ENCODE data around the gene ZNRF3.

ZNRF3 gene

DNA sequence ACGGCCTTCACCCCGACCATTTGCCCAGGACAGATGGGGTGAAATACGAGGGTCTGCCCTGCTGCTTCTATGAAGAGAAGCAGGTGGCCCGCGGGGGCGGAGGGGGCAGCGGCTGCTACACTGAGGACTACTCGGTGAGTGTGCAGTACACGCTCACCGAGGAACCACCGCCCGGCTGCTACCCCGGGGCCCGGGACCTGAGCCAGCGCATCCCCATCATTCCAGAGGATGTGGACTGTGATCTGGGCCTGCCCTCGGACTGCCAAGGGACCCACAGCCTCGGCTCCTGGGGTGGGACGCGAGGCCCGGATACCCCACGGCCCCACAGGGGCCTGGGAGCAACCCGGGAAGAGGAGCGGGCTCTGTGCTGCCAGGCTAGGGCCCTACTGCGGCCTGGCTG, 167.1 kb downstream of the ZNRF3 start:
- TF ChIP-seq FOXM1 (IDR thresholded peaks at IDR 0.05; ENCODE audit: borderline replicate concordance, low read depth) (no peak), TAF1 (IDR thresholded peaks at IDR 0.05; ENCODE audit: low read depth) (no peak), NFIC (IDR thresholded peaks at IDR 0.05) (no peak), CREB1 (IDR thresholded peaks at IDR 0.05; ENCODE audit: low read depth) (no peak), TCF12 (IDR thresholded peaks at IDR 0.05; ENCODE audit: low read depth) (no peak), RAD21 (IDR thresholded peaks at IDR 0.05; ENCODE audit: low read depth) (no peak), MAX (IDR thresholded peaks at IDR 0.05) (no peak), ZBTB7A (IDR thresholded peaks at IDR 0.05; ENCODE audit: low read depth) (no peak)

- TF ChIP-seq RAD21 (IDR thresholded peaks at IDR 0.05; ENCODE audit: low read depth) (no peak), MAX (IDR thresholded peaks at IDR 0.05) (no peak), CEBPB (IDR thresholded peaks at IDR 0.05) (no peak), TAF1 (IDR thresholded peaks at IDR 0.05; ENCODE audit: low read depth) (no peak), EP300 (IDR thresholded peaks at IDR 0.05; ENCODE audit: borderline replicate concordance) (no peak), YY1 (IDR thresholded peaks at IDR 0.05; ENCODE audit: low read depth) (no peak), CREB1 (IDR thresholded peaks at IDR 0.05; ENCODE audit: low read depth) (no peak)
- TF ChIP-seq, protein P1, sequence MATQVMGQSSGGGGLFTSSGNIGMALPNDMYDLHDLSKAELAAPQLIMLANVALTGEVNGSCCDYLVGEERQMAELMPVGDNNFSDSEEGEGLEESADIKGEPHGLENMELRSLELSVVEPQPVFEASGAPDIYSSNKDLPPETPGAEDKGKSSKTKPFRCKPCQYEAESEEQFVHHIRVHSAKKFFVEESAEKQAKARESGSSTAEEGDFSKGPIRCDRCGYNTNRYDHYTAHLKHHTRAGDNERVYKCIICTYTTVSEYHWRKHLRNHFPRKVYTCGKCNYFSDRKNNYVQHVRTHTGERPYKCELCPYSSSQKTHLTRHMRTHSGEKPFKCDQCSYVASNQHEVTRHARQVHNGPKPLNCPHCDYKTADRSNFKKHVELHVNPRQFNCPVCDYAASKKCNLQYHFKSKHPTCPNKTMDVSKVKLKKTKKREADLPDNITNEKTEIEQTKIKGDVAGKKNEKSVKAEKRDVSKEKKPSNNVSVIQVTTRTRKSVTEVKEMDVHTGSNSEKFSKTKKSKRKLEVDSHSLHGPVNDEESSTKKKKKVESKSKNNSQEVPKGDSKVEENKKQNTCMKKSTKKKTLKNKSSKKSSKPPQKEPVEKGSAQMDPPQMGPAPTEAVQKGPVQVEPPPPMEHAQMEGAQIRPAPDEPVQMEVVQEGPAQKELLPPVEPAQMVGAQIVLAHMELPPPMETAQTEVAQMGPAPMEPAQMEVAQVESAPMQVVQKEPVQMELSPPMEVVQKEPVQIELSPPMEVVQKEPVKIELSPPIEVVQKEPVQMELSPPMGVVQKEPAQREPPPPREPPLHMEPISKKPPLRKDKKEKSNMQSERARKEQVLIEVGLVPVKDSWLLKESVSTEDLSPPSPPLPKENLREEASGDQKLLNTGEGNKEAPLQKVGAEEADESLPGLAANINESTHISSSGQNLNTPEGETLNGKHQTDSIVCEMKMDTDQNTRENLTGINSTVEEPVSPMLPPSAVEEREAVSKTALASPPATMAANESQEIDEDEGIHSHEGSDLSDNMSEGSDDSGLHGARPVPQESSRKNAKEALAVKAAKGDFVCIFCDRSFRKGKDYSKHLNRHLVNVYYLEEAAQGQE (IDR thresholded peaks at IDR 0.05; ENCODE audit: low read depth) = no peak
Observed at GRCh38 chr22:29053048-29053702, 169.8 kb downstream of the ZNRF3 start.

DNA sequence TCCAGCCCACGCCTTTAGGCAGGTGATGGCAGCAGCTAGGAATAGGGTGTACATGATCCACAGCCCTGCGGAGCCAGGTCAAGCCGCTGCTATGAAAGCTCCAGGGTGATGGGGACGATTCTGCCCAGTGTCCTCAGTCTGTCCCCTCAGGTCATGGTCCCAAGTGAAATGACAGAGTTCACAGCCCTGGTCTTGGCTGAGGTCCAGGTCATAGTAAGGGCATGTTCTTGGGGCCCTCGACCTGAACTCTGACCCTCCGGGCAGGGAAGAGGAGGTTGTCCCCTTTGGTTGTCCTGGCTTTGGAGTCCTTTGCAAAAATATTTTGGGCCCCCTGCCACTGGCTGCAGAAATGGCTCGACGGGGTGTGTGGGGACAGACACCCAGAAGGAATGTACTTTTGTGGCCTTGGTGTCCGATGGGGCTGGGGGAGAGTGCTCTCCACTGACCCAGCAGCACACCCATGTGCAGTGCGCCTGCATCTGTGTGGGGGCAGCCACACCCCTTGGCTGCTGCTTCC, 170.9 kb downstream of the ZNRF3 start:
- TF ChIP-seq TCF12 (IDR thresholded peaks at IDR 0.05; ENCODE audit: low read depth) (no peak), ZBTB7A (IDR thresholded peaks at IDR 0.05; ENCODE audit: low read depth) (no peak), TAF1 (IDR thresholded peaks at IDR 0.05; ENCODE audit: low read depth) (no peak), CREB1 (IDR thresholded peaks at IDR 0.05; ENCODE audit: low read depth) (no peak), MAX (IDR thresholded peaks at IDR 0.05) (no peak), YY1 (IDR thresholded peaks at IDR 0.05; ENCODE audit: low read depth) (no peak), EGR1 (IDR thresholded peaks at IDR 0.05) (no peak), RAD21 (IDR thresholded peaks at IDR 0.05; ENCODE audit: low read depth) (no peak), TEAD4 (IDR thresholded peaks at IDR 0.05) (no peak), NFIC (IDR thresholded peaks at IDR 0.05) (no peak), EP300 (IDR thresholded peaks at IDR 0.05; ENCODE audit: borderline replicate concordance) (no peak), FOXM1 (IDR thresholded peaks at IDR 0.05; ENCODE audit: borderline replicate concordance, low read depth) (no peak), CEBPB (IDR thresholded peaks at IDR 0.05) (no peak)
- TF ChIP-seq, protein P1 (IDR thresholded peaks at IDR 0.05; ENCODE audit: low read depth) = no peak
- TF ChIP-seq, protein P2, sequence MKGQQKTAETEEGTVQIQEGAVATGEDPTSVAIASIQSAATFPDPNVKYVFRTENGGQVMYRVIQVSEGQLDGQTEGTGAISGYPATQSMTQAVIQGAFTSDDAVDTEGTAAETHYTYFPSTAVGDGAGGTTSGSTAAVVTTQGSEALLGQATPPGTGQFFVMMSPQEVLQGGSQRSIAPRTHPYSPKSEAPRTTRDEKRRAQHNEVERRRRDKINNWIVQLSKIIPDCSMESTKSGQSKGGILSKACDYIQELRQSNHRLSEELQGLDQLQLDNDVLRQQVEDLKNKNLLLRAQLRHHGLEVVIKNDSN (IDR thresholded peaks at IDR 0.05) = no peak

DNA sequence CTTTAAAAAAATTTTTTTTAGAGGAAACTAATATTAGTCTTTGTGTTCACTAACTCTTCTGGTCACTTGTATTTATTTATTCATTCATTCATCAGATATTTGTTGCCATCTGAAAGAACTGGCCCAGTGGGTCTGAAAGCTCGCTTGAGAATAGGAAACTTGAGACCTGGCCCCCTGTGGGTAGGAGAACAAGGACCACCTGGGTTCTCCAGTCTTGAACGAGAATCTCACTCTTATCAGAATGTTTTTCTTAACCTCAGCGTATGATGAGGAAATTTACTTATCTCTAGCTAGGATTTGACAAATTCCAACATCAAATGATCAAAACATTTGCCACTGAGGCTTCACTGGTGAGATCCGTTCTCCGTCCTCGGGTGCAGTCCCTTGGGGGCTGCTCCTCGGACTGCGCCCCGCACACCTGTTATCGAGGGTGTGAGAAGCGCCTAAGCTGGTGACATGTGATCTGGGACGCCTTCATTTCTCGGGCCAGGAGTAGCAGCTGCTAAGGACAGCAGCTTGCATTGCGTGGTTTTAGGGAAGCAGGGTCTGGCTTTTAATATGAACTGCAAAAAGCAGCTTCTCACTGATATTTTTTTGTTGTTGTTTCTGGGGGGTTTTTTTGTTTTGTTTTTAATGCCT, 171.9 kb downstream of the ZNRF3 start:
- no peak for TF ChIP-seq FOXM1 (IDR thresholded peaks at IDR 0.05; ENCODE audit: borderline replicate concordance, low read depth)
- TF ChIP-seq NFIC (IDR thresholded peaks at IDR 0.05) = no peak
- TF ChIP-seq CREB1 (IDR thresholded peaks at IDR 0.05; ENCODE audit: low read depth) = no peak
- TF ChIP-seq, protein P1 (IDR thresholded peaks at IDR 0.05; ENCODE audit: low read depth) = no peak
- TF ChIP-seq CEBPB (IDR thresholded peaks at IDR 0.05) = no peak
- TF ChIP-seq EGR1 (IDR thresholded peaks at IDR 0.05) = no peak
- TF ChIP-seq ZBTB7A (IDR thresholded peaks at IDR 0.05; ENCODE audit: low read depth) = no peak
- no peak for TF ChIP-seq TEAD4 (IDR thresholded peaks at IDR 0.05)
- TF ChIP-seq, protein P2 (IDR thresholded peaks at IDR 0.05) = no peak
- TF ChIP-seq TAF1 (IDR thresholded peaks at IDR 0.05; ENCODE audit: low read depth) = no peak
- TF ChIP-seq EP300 (IDR thresholded peaks at IDR 0.05; ENCODE audit: borderline replicate concordance) = no peak
- TF ChIP-seq RAD21 (IDR thresholded peaks at IDR 0.05; ENCODE audit: low read depth) = no peak
- no peak for TF ChIP-seq MAX (IDR thresholded peaks at IDR 0.05)
- no peak for TF ChIP-seq YY1 (IDR thresholded peaks at IDR 0.05; ENCODE audit: low read depth)
- no peak for TF ChIP-seq TCF12 (IDR thresholded peaks at IDR 0.05; ENCODE audit: low read depth)

All from Ishikawa (cell line).